Measurements from ENCODE around the gene LRP1B. TPM values are rescaled to one million over a fixed set of nuclear protein-coding genes. Genes with fewer than 3 reads are reported as not detected.

Gene LRP1B
- total RNA-seq, 4 donors from 2014 or later = 0.85 to 3.3 (median 1.1) TPM; not detected in 1

DNA sequence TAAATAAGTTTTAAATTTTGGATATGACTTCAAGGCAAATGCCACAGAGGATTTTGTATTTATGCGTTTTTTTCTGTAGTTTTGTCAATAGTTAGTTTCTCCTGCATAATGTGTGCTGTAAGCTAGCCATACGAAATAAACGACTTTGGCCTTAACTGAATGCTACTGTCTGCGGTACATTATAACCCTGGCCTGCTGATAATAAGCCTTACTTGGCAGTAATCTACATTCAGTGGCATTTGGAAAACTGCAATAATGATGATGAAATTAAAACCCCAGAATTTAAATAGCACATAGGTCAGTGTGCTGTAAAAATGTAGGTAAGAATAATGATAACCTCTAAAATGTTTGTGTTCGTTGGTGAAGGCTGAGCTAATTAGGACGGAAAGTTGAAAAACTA is 88.8 kb downstream of the LRP1B start:
- Histone ChIP-seq H3K27me3 (no peaks in the 10 kb centered on the region), H3K4me1 (no peaks in the 10 kb centered on the region), H3K4me3 (no peak overlapping the region), H3K36me3 (no peaks in the 10 kb centered on the region), H3K9me3 (no peaks in the 10 kb centered on the region), H3K27ac (no peak overlapping the region)
- TF ChIP-seq, protein P1, sequence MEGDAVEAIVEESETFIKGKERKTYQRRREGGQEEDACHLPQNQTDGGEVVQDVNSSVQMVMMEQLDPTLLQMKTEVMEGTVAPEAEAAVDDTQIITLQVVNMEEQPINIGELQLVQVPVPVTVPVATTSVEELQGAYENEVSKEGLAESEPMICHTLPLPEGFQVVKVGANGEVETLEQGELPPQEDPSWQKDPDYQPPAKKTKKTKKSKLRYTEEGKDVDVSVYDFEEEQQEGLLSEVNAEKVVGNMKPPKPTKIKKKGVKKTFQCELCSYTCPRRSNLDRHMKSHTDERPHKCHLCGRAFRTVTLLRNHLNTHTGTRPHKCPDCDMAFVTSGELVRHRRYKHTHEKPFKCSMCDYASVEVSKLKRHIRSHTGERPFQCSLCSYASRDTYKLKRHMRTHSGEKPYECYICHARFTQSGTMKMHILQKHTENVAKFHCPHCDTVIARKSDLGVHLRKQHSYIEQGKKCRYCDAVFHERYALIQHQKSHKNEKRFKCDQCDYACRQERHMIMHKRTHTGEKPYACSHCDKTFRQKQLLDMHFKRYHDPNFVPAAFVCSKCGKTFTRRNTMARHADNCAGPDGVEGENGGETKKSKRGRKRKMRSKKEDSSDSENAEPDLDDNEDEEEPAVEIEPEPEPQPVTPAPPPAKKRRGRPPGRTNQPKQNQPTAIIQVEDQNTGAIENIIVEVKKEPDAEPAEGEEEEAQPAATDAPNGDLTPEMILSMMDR (IDR thresholded peaks at IDR 0.05) = no peak
- TF ChIP-seq POLR2A (IDR thresholded peaks at IDR 0.05) = no peak
- no peak for DNase-seq

DNA sequence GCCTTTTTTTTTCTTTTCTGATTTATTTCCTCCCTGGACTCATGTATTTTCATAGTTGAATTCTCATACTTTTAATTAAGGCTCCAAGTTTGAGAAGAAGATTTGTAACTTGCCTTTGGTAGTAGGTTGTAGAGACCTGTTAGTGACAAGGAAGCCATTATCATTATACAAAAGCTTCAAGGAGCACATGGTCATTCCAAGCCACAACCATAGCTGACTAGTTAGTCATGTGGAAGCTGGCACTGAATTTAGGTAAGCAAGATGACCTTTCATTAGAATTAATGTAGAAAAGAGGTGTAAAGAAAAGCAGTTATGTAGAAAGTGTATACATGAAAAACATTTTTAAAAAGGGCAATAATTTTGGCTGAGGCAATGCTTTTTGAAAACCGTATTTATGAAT is 89.7 kb downstream of the LRP1B start:
- DNase-seq = no peak
- Histone ChIP-seq H3K27me3 (no peaks in the 10 kb centered on the region), H3K36me3 (no peaks in the 10 kb centered on the region), H3K4me1 (no peaks in the 10 kb centered on the region), H3K4me3 (no peak overlapping the region), H3K27ac (no peak overlapping the region), H3K9me3 (no peaks in the 10 kb centered on the region)
- TF ChIP-seq, protein P1 (IDR thresholded peaks at IDR 0.05) = no peak
- TF ChIP-seq POLR2A (IDR thresholded peaks at IDR 0.05) = no peak

DNA sequence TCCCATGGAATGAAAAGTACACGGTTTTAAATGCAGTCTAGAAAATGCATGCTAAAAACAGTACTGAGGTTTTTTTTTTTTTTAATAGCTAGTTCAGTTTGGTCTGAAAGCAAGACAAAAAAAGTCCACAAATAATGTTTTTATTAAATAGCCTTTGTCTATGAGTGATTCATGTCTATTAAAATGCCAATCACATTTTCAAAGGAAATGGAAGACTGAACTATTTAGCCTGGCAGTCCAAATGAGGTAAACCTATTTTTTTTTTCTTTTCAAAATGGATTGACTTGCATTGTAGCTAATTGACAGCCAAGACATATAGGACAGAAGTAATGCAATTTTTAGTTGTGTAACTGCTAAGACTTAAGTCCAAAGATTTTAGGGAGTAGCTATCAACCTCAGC is 90.3 kb downstream of the LRP1B start:
- H3K36me3 ChIP-seq = no peaks in the 10 kb centered on the region
- TF ChIP-seq, protein P1 (IDR thresholded peaks at IDR 0.05) = no peak
- no peak for TF ChIP-seq POLR2A (IDR thresholded peaks at IDR 0.05)
- H3K9me3 ChIP-seq = no peaks in the 10 kb centered on the region
- H3K4me1 ChIP-seq = no peaks in the 10 kb centered on the region
- no peak overlapping the region for H3K27ac ChIP-seq
- H3K4me3 ChIP-seq = no peak overlapping the region
- H3K27me3 ChIP-seq = no peaks in the 10 kb centered on the region
- DNase-seq = no peak

DNA sequence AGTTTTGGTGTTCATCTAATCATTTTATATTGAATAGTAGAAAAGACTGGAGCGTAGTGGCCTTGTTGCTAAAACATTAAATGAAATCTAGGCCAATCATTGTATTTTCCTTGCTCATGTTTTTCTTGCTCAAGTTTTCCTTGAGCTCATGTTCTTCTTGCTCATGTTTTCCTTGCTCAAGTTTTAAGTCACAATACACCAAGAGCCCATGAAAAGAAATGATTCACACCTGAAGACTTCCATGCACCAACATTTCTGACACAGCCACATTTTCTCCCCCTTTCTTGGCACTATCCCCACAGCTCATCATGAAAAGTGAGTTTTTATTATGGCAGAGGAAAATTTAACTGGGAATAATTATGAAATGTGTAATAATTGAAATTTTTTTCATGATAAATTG is 92.0 kb downstream of the LRP1B start:
- Histone ChIP-seq H3K9me3 (no peaks in the 10 kb centered on the region), H3K27me3 (no peaks in the 10 kb centered on the region), H3K4me3 (no peak overlapping the region), H3K27ac (no peak overlapping the region), H3K36me3 (no peaks in the 10 kb centered on the region), H3K4me1 (no peaks in the 10 kb centered on the region)
- DNase-seq = no peak
- TF ChIP-seq, protein P1 (IDR thresholded peaks at IDR 0.05) = no peak
- no peak for TF ChIP-seq POLR2A (IDR thresholded peaks at IDR 0.05)

DNA sequence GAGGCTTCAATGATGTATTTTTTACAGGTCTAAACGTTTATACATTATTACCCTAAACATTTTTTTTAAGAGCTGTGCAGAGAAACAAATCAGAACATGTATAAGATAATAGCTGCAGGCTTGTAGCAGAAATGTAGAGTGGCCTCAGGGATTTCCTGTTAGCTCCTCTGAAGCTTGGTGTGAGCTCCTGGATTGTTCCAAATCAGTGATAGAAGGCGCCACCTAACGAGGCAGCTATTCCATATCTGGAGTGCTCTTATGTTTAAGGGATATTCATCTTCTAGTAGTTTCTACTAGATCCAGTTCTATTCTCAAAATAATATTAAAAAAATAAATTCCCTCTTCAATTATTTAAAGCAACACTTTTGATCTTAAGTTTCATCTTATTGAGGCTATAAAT is 93.1 kb downstream of the LRP1B start:
- TF ChIP-seq POLR2A (IDR thresholded peaks at IDR 0.05) = no peak
- TF ChIP-seq, protein P1 (IDR thresholded peaks at IDR 0.05) = no peak
- Histone ChIP-seq H3K27ac (no peak overlapping the region), H3K27me3 (no peaks in the 10 kb centered on the region), H3K4me1 (no peaks in the 10 kb centered on the region), H3K9me3 (no peaks in the 10 kb centered on the region), H3K4me3 (no peak overlapping the region), H3K36me3 (no peaks in the 10 kb centered on the region)
- no peak for DNase-seq

DNA sequence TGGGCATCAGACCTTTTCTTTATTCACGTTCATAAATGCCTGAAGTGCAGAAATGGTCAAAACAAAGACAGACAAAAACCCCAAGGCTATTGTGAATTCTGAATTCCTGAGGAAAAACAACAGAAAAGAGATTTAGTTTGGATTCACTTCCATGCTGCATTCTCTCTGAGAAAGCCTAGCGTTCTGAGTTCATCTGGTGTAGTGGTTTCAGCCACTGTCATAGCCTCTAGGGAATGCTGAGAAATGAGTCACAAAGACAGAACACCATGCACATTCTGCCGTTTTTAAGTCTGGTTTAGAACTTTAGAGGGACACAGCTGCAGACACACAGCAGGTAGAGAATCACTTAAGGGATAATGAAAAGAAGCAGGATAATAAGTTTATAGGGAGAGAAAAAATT is 93.8 kb downstream of the LRP1B start:
- no peak overlapping the region for H3K4me3 ChIP-seq
- H3K27me3 ChIP-seq = no peaks in the 10 kb centered on the region
- no peak overlapping the region for H3K27ac ChIP-seq
- no peaks in the 10 kb centered on the region for H3K4me1 ChIP-seq
- DNase-seq = no peak
- TF ChIP-seq POLR2A (IDR thresholded peaks at IDR 0.05) = no peak
- TF ChIP-seq, protein P1 (IDR thresholded peaks at IDR 0.05) = no peak
- H3K9me3 ChIP-seq = no peaks in the 10 kb centered on the region
- H3K36me3 ChIP-seq = no peaks in the 10 kb centered on the region

Measured in Peyer's patch (tissue), 4 donors.